DMS 273 (cell line): ENCODE results near the gene MORN2.

Experiments
- DNase-seq: peaks from one replicate; lab custom pipeline; 2025; ENCODE audit not compliant: unreplicated experiment; lab: John Stamatoyannopoulos, UW

The MORN2 gene

DNA sequence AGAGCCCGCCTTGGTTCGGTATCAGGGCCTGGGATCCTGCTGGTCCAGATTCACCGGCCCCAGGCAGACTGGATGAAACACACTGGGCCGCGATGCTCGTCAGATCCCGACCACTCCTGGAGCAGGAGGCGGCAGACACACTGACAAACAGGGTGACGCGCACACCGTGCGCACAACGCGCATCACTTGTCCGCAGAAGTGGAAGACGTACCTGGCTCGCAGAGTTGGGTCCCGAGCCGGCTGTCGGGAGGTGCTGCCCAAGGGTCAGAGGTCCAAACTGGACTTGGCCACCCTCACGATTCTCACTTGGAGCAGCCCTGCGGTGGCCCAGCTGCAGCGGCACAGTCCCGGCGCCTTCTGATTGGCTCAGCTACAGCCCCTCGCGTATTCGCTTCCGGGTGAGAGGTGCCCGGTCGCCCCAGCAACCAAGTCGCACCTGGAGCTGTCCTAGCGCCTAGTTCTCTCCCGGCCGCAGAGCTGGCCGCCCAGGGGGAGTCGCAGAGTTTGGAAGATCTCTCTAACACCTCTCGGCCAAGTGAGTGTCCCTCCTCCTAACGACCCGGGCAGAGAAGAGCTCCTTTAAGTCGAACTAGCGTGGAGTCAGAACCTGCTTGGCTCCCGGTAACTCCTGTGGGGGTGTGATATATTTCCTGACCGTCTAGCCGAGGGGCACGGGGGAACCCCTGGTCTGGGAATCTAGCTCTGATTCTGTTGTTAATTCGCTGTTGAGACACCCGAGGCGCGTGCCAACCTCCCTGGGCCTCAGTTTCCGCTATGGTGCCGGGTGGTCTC, at the start of gene MORN2, which contains the start of gene DHX57:
TSS of gene MORN2 (plus strand) at position 401 of the 792 bp plus-strand sequence.
TSS of gene DHX57 (minus strand) at position 359 of the 792 bp plus-strand sequence. CDS start 7,529 bp downstream, outside the sequence.
- peak; percentile 90 for DNase-seq

DNA sequence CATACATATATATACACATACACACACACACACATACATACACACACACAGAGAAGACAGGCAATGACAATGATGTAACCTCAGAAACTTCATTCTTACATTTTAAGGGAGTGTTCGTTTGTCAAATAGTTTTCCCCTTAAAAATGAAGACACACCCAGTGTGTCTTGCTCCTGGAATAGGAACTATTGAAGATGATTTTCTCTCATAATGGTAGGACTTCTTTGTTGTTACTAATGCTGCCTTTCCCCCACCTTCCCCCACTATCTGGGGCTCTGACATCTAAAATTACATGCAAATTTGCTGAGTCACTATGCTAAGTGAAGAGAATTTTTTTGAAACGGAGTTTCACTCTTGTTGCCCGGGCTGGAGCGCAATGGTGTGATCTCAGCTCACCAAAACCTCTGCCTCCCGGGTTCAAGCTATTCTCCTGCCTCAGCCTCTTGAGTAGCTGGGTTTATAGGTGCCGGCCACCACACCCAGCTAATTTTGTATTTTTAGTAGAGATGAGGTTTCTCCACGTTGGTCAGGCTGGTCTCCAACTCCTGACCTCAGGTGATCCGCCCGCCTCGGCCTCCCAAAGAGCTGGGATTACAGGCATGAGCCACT, 48.1 kb upstream of the MORN2 start:
- DNase-seq = peak; percentile 55

DNA sequence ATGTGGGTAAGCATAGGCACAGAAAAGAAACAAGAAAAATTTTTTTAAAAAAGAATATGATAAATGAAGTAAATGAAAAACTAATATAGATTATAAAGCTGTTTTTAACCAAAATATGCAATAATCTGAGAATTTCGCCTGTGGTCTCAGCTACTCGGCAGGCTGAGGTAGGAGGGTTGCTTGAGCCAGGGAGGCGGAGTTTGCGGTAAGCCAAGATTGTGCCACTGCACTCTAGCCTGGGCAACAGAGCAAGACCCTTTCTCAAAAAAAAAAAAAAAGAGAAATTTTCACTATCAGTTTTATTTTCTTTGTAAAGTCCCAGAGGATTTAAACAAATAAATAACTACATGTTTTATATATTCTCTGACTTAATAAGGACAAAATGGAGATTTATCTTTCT, 47.3 kb upstream of the MORN2 start:
- DNase-seq = no peak

DNA sequence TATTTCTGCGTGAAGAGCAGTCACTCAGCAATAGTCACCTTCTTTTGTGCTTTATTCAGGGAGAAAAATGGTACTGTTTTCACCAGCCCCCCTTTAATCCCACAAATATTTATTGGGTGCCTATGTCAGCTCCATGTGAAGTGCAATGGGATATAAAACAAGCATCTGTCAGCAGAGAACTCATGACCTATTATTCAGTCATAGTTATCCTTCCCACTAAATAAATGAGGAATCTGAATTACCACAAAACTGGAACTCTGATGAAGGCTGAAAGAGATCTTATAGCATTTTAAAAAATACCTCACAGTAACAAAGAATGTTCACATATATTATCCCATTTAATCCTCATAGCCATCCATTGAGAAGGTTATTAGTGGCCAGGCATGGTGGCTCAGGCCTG, 45.8 kb upstream of the MORN2 start:
- no peak for DNase-seq

DNA sequence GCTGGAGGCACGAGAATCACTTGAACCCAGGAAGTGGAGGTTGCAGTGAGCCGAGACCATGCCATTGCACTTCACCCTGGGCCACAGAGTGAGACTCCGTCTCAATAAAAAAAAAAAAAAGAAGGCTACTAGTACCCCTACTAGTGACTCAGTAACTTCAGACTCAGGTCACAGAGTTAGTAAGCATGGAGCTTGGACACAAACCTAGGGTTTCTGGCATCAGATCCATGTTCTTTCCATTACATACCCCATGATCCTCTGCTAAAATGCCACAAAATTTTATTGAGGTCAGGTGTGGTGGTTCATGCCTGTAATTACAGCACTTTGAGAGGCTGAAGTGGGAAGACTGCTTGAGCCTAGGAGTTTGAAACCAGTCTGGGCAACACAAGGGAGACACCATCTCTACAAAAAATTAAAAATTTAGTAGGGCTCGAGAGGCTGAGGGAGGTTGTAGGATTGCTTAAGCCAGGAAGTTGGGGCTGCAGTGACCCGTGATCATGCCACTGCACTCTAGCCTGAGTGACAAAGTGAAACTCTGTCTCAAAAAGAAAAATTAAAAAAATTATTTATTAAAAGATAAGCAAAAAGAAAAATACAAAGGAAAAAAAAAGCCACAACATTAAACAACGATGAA, 45.1 kb upstream of the MORN2 start:
- DNase-seq = no peak

DNA sequence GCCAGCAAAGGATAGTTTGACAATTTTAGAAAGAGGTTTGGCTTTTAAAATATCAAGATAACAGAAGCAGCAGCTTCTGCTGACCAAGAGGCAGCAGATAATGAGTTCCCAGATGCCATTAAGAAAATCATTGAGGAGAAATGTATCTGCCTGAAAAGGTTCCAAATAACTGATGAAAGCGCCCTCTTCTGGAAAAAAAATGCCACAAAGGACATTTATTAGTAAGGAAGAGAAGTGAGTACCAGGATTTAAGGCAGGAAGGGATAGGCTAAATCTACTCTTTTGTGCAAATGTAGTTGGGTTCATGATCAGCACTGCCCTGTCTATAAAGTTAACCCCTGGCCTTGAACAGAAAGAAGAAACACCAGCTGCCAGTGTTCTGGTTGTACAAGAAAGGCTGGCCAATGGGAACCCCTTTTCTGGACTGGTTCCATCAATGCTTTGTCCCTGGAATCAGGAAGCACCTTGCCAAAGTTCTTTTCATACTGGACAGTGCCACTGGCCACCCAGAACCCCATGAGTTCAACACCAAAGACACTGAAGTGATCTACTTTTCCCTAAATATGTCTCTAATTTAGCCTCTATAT, 40.7 kb upstream of the MORN2 start:
- peak; percentile 54 for DNase-seq

DNA sequence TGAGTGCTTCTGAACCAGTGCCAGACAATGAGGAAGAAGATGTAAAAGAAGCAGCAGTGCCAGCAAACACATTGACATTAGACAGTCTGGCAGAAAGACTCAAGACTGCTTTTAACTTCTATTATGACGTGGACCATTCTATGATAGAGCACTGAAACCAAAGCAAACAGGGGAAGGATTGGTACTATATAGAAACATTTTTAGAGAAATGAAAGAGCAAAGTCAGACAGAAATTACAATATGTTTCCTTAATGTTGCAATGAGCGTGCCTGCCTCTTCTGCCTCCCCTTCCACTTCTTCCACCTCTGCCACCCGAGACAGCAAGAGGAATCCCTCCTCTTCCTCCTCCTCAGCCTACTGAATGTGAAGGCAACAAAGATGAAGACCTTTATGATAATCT, 39.8 kb upstream of the MORN2 start:
- DNase-seq = no peak

DNA sequence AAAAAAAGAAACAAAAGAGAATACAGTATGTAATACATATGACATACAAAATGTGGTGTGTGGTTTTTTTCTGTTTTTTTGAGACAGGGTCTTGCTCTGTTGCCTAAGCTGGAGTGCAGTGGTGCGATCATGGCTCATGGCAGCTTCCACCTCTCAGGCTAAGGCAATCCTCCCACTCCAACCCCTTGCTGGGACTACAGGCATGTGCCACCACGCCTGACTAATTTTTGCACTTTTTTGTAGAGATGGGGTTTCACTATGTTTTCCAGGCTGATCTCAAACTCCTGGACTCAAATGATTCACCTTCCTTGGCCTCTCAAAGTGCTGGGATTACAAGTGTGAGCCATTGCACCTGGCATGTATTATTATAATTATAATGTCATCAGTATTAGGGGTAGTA, 39.0 kb upstream of the MORN2 start:
- no peak for DNase-seq

DNA sequence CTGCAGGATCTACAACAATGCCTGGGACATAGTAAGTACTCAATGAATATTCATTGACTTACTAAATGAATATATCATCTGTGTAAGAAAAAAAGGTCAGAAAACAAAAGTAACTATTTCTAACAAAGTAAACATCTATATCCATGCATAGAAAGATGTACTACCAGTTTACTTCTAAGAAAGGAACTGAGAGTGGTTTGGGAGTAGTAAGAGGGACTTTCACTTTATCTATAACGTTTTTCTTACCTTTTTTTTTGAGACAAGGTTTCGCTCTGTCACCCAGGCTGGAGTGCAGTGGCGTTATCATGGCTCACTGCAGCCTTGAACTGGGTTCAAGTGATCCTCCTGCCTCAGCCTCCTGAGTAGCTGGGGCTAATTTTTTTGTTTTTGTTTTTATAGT, 25.7 kb upstream of the MORN2 start:
- no peak for DNase-seq

DNA sequence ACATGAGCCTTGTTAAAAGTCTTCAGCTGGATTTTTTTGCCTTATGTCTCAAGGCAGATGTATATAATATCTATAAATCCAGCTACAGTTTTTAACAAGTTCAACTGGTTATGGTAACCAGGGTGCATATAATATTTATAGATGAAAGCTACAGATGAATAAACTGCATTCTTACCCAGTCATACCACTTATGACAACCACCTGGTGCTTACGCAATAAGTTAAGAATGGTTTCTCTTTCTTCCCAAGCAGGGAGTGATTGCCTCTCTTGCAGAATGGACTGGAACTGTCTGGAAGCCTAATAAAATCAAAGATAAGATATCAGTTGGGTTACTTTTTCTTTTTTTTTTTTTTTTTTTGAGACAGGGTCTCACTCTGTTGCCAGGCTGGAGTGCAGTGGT, 19.6 kb upstream of the MORN2 start:
- DNase-seq = no peak

DNA sequence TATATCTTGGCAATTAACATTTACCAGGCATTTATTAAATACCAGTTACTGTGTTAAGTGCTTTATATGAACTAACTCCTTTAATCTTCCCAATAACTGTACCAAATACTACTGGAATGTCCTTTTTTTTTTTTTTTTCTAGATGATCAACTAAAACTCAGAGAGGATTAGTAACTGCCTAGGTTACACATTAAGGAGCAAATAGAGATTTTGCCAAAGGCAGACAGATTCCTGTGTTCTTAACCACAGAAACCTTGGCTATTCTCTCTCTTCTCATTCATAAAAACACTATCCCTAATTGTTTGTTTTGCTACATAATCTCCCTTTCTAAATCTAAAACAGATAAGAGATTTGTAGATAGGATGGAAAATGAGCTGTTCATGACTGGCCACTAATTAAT, 13.3 kb upstream of the MORN2 start:
- DNase-seq = no peak

DNA sequence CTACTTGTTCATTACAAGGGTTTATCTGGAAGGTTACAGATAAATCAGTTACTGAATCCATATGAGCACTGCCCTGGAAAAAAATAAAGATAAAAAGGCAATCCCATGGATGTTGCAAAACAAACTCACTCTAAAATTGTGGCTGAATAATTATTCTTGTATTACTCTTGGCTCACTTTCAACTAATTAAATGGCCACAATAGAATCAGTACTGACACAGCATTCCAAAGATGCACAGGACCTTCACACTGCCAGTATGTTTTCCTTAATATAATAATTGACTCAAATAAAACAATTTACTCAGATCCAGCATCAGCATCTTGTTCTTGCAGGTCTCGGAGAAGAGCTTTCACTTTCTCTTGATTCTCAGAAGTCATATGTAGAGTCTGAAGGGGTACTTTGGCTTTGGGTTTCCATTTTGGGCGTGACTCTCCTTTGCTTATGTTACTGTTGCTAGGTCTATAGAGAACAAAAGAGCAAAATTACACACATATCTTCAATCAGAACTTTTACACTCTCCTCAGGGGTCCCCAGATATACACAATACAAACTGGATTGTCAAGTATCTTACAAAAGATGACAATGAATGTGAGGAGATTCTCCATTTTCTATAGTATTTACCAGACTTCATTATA, 12.6 kb upstream of the MORN2 start:
- DNase-seq = no peak

DNA sequence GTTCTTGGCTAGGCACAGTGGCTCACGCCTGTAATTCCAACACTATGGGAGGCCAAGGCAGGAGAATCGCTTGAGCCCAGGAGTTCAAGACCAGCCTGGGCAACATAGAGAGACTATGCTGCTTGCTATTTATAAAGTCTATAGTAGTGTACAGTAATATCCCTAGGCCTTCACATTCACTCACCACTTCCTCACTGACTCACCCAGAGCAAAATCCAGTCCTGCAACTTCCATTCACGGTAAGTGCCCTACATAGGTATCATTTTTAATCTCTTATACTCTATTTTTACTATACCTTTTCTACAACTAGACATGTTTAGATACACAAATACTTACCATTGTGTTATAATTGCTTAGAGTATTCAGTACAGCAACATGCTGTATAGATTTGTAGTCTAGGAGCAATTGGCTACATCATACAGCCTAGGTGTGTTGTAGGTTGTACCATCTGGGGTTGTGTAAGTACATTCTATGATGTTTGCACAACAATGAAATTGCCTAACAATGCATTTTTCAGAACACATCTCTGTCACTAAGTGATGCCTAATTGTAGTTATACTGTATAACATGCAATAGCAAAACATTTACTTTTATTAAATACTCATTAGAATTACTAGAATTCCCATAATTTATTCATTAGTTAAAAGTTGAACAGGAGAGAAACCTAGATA, 8.9 kb upstream of the MORN2 start:
- no peak for DNase-seq

DNA sequence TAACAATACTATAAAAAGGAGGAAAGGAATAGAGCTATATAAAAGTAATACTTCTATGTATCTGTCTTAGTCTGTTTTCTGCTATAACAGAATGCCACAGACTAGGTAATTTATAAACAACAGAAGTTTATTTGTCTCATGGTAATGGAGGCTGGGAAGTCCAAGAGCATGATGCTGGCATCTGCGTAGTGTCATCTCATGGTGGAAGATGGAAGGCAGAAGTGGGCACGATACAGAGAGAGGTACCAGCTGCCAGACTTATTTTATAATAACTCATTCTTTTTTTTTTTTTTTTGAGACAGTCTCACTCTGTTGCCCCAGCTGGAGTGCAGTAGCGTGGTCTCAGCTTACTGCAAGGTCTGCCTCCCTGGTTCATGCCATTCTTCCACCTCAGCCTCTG, 4.3 kb upstream of the MORN2 start:
- DNase-seq = no peak

DNA sequence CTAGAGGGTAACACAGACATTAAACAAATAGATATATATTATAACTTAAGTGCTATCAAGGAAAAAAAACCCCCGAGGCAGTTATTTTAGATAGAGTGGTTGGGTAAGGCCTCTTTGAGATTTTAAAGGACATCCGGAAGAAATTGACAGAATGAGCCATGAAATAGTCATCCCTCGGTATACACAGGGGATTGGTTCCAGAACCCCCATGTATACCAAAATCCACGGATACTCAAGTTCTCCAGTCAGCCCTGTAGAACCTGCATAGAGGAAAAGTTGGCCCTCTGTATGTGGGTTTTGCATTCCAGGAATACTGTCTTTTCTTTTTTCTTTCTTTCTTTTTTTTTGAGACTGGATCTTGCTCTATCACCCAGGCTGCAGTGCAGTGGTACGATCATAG, 2.0 kb upstream of the MORN2 start:
- DNase-seq = no peak

DNA sequence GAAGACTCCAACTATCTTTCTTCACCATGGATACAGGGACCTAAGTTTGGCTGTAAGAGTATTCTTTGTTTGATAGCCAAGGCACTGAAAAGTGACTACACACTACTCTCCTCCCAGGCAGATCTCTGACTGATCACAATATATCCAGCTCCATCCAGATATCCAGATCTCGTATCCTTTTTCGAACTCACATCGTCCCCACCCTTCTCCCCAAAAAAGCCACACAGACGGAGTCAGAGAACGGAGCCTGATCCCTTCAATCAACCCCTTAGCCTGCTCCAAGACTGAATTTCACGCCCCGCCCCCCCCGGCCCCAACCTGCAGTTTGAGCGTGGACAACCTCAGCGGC, 575 bp upstream of the MORN2 start:
- no peak for DNase-seq

DNA sequence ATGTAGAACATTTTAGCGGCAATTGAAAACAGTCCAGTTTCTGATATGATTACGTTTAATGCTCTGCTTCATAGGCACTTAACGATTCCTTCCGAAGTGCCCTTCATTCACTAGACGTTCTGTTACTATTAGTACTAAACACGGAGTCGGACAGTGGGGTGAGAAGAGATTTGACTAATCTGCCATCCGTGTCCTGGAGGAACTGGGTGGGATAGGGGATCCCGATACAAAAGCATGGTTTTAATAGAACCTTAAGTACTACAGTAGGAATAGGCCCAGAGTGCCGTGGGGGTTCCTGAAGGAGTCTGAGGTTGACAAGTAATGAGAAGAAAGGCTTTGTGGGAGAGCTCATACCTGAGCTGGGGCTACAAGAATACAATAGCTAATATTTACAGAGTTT, 631 bp downstream of the MORN2 start:
- DNase-seq = peak; percentile 38

DNA sequence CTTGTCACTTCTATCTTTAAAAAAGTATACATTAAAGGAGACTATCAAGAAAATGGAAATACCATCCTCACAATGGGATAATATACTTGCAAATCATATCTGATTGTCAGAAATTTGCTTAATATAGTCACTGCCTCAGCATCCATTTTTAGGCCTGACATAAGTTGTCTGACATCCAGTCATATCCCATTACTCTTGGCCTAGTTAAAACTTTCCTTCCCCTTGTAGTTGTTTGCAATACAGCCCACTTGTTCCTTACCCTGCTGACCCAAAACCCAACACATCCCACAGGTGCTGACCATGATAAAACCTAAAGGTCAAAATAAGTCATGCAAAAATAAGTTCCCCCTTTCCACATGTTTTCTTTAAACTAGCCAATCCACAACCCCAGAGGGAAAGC, 10.3 kb downstream of the MORN2 start:
- DNase-seq = no peak

DNA sequence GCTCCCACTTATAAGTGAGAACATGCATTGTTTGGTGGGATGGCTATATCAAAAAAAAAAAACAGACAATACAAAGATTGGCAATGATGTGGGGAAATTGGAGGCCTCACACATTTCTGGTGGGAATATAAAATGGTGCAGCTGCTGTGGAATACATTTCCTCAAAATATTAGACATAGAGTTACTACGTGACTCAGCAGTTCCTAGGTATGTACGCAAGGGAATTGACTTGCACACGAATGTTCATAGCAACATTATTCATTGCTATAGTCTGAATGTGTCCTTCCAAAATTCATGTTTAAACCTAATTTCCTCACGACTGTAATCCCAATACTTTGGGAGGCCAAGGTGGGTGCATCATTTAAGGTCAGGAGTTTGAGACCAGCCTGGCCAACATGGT, 11.6 kb downstream of the MORN2 start:
- no peak for DNase-seq

DNA sequence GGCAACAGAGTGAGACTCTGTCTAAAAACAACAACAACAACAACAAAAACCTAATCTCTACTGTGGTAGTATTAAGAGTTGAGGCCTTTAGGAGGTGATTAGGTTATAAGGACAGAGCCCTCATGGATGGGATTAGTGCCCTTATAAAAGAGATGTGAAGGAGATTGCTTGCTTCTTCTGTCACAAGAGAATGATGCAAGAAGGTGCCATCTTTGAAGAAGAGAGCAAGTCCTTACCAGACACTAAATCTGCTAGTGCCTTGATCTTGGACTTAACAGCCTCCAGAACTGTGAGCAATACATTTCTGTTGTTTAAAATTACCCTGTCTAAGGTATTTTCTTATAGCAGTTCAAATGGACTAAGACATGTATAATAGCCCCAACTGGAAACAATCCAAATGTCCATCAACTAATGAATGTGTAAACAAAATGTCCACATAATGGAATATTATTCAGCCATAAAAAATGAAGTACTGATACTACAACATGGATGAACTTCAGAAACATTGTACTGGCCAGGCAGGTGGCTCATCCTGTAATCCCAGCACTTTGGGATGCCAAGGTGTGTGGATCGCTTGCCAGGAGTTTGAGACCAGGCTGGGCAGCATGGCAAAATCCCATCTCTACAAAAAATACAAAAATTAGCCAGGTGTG, 12.3 kb downstream of the MORN2 start:
- no peak for DNase-seq
